ENCODE results near the gene ASRGL1.
A peak's percentile ranks its signal among the peaks of the same experiment; 100 is the strongest.

Gene ASRGL1

DNA sequence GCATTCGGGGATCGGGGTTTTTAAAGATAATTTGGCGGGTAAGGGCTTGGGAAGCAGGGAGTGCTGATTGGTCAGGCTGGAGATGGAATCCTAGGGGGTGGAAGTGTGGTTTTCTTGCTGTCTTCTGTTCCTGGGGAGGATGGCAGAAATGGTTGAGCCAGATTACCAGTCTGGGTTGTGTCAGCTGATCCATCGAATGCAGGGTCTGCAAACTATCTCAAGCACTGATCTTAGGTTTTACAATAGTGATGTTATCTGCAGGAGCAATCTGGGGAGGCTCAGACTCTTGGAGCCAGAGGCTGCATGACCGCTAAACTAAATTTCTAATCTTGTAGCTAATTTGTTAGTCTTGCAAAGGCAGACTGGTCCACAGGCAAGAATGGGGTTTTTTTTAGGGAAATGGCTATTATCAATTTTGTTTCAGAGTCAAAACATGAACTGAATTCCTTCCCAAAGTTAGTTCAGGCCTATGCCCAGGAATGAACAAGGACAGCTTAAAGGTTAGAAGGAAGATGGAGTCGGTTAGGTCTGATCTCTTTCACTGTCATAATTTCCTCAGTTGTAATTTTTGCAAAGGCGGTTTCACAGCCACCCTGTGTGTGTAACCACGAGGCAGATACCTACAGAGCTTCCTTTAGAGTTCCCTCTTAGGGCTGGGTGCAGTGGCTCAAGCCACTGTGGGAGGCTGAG lies 91.8 kb downstream of the ASRGL1 start:
- no CpG with 5 or more reads among the region's 8 CpGs for WGBS (ENCODE audit: extremely low coverage, insufficient coverage, insufficient read length)
- peak overlapping the region; percentile 88 for H3K14ac ChIP-seq (ENCODE audit: low read length)
- peak overlapping the region; percentile 97 for H4K91ac ChIP-seq (ENCODE audit: low read depth, low read length)
- H3K27ac ChIP-seq (ENCODE audit: low read depth, low read length), result peak overlapping the region; percentile 98
- no peak for DNase-seq
- peaks cover 23 to 26% of the 10 kb centered on the region in 2 experiments for H3K4me1 ChIP-seq (ENCODE audit: control insufficient read depth in 1 of 2, insufficient read depth in 2 of 2, low read length in 2 of 2)
- no peak overlapping the region for H3K9ac ChIP-seq (ENCODE audit: low read length)
- peak overlapping the region; percentile 36 for H3K4me2 ChIP-seq (ENCODE audit: low read length)
- H4K12ac ChIP-seq (ENCODE audit: low read depth, low read length), result no peak overlapping the region
- H2BK5ac ChIP-seq (ENCODE audit: low read depth, low read length, poor library complexity), result peak overlapping the region; percentile 98
- peak overlapping the region; percentile 98 for H2AK5ac ChIP-seq (ENCODE audit: low read length)
- H3K27me3 ChIP-seq (ENCODE audit: insufficient read depth, low read length), result no peaks in the 10 kb centered on the region
- H3K79me1 ChIP-seq (ENCODE audit: low read length), result peaks cover 48% of the 10 kb centered on the region
- H3K18ac ChIP-seq (ENCODE audit: low read length), result peak overlapping the region; percentile 91
- H3K4ac ChIP-seq (ENCODE audit: low read depth, low read length), result peak overlapping the region; percentile 87
- peak overlapping the region; percentile 97 for H2BK120ac ChIP-seq (ENCODE audit: insufficient read depth, low read length, poor library complexity)
- H3K36me3 ChIP-seq (ENCODE audit: control insufficient read depth in 1 of 2, insufficient read depth in 2 of 2, low read length in 2 of 2), result no peaks in the 10 kb centered on the region
- peak overlapping the region; percentile 99 for H2BK12ac ChIP-seq (ENCODE audit: low read length)
- peaks cover 3% of the 10 kb centered on the region for H3K79me2 ChIP-seq (ENCODE audit: control insufficient read depth, insufficient read depth, low read length, poor library complexity)
- no peak overlapping the region for H3K4me3 ChIP-seq (ENCODE audit: low read depth, low read length)
- peak overlapping the region; percentile 54 for H2AFZ ChIP-seq (ENCODE audit: insufficient read depth, low read length, poor library complexity)
- H4K8ac ChIP-seq (ENCODE audit: low read depth, low read length), result peak overlapping the region; percentile 73
- H3K9me3 ChIP-seq (ENCODE audit: insufficient read depth, low read depth, low read length), result no peaks in the 10 kb centered on the region
- H3K23ac ChIP-seq (ENCODE audit: low read length), result no peak overlapping the region

- Histone ChIP-seq H3K9me3 (ENCODE audit: insufficient read depth, low read depth, low read length) (no peaks in the 10 kb centered on the region), H3K79me2 (ENCODE audit: control insufficient read depth, insufficient read depth, low read length, poor library complexity) (peaks cover 3% of the 10 kb centered on the region), H4K91ac (ENCODE audit: low read depth, low read length) (peak overlapping the region; percentile 88), H3K27me3 (ENCODE audit: insufficient read depth, low read length) (no peaks in the 10 kb centered on the region), H2AFZ (ENCODE audit: insufficient read depth, low read length, poor library complexity) (no peak overlapping the region), H3K4ac (ENCODE audit: low read depth, low read length) (no peak overlapping the region), H4K8ac (ENCODE audit: low read depth, low read length) (no peak overlapping the region), H3K4me2 (ENCODE audit: low read length) (no peak overlapping the region), H3K23ac (ENCODE audit: low read length) (no peak overlapping the region), H2AK5ac (ENCODE audit: low read length) (peak overlapping the region; percentile 88), H3K27ac (ENCODE audit: low read depth, low read length) (no peak overlapping the region), H2BK120ac (ENCODE audit: insufficient read depth, low read length, poor library complexity) (peak overlapping the region; percentile 97), H2BK12ac (ENCODE audit: low read length) (peak overlapping the region; percentile 92), H3K9ac (ENCODE audit: low read length) (no peak overlapping the region), H2BK5ac (ENCODE audit: low read depth, low read length, poor library complexity) (no peak overlapping the region), H3K4me1 (ENCODE audit: control insufficient read depth in 1 of 2, insufficient read depth in 2 of 2, low read length in 2 of 2) (peaks cover 21 to 23% of the 10 kb centered on the region in 2 experiments), H3K4me3 (ENCODE audit: low read depth, low read length) (no peak overlapping the region), H4K12ac (ENCODE audit: low read depth, low read length) (no peak overlapping the region), H3K79me1 (ENCODE audit: low read length) (peaks cover 43% of the 10 kb centered on the region), H3K14ac (ENCODE audit: low read length) (peak overlapping the region; percentile 30), H3K36me3 (ENCODE audit: control insufficient read depth in 1 of 2, insufficient read depth in 2 of 2, low read length in 2 of 2) (no peaks in the 10 kb centered on the region), H3K18ac (ENCODE audit: low read length) (peak overlapping the region; percentile 39)
- no peak for DNase-seq
- WGBS (ENCODE audit: extremely low coverage, insufficient coverage, insufficient read length), result no CpG with 5 or more reads among the region's 3 CpGs
Observed at GRCh38 chr11:62430425-62430824, 93.2 kb downstream of the ASRGL1 start.

DNA sequence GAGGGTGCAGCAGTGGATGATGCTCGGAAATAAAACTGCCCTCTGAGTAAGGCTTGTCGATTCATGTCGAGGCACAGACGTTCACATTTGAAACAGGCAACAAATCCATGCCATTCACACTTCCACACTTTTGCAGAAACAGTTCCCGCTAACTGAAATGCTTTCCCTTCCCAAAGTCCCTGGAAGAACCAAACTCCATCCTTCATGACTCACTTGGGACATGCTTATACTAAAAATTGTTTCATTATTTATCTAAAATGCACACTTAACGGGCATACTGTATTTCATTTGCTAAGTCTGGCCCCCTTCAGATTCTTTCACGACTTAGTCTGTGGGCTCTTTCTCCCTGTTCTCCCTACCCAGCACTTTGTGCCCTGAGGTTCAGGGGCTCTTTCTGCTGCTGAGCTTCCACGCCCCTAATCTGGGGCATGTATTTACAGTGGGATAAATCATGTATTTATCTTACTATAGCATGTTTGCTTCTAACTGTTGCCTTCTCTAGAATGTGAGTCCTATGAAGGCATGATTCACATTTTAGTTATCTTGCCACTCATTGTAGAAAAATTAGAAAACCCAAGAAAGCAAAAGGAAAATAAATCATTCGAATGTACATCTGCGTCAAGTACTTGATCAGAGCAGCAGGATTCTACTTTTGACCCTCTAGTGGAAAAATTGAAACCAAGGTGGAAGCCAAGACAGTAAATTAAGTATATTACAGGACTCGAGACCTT lies 94.1 kb downstream of the ASRGL1 start:
- Histone ChIP-seq H3K27me3 (ENCODE audit: insufficient read depth, low read length) (no peaks in the 10 kb centered on the region), H4K91ac (ENCODE audit: low read depth, low read length) (peak overlapping the region; percentile 88), H3K9me3 (ENCODE audit: insufficient read depth, low read depth, low read length) (no peaks in the 10 kb centered on the region), H2BK5ac (ENCODE audit: low read depth, low read length, poor library complexity) (no peak overlapping the region), H3K18ac (ENCODE audit: low read length) (peak overlapping the region; percentile 4), H3K4ac (ENCODE audit: low read depth, low read length) (peak overlapping the region; percentile 10), H2AK5ac (ENCODE audit: low read length) (peak overlapping the region; percentile 33), H3K23ac (ENCODE audit: low read length) (no peak overlapping the region), H2AFZ (ENCODE audit: insufficient read depth, low read length, poor library complexity) (no peak overlapping the region), H2BK12ac (ENCODE audit: low read length) (peak overlapping the region; percentile 92), H3K27ac (ENCODE audit: low read depth, low read length) (no peak overlapping the region), H4K12ac (ENCODE audit: low read depth, low read length) (no peak overlapping the region), H3K9ac (ENCODE audit: low read length) (no peak overlapping the region), H3K36me3 (ENCODE audit: control insufficient read depth in 1 of 2, insufficient read depth in 2 of 2, low read length in 2 of 2) (no peaks in the 10 kb centered on the region), H4K8ac (ENCODE audit: low read depth, low read length) (peak overlapping the region; percentile 17), H2BK120ac (ENCODE audit: insufficient read depth, low read length, poor library complexity) (peak overlapping the region; percentile 20), H3K4me3 (ENCODE audit: low read depth, low read length) (no peak overlapping the region), H3K79me1 (ENCODE audit: low read length) (peaks cover 35% of the 10 kb centered on the region), H3K79me2 (ENCODE audit: control insufficient read depth, insufficient read depth, low read length, poor library complexity) (peaks cover 3% of the 10 kb centered on the region), H3K4me1 (ENCODE audit: control insufficient read depth in 1 of 2, insufficient read depth in 2 of 2, low read length in 2 of 2) (peaks cover 17 to 18% of the 10 kb centered on the region in 2 experiments), H3K14ac (ENCODE audit: low read length) (peak overlapping the region; percentile 36), H3K4me2 (ENCODE audit: low read length) (no peak overlapping the region)
- no CpG with 5 or more reads among the region's 11 CpGs for WGBS (ENCODE audit: extremely low coverage, insufficient coverage, insufficient read length)
- DNase-seq, result peak in 1 of 2 donors; percentile 20

GRCh38 chr11:62432695-62433094 lies 95.4 kb downstream of the ASRGL1 start:
- no peak overlapping the region for H3K4me3 ChIP-seq (ENCODE audit: low read depth, low read length)
- no peak overlapping the region for H2BK120ac ChIP-seq (ENCODE audit: insufficient read depth, low read length, poor library complexity)
- no peaks in the 10 kb centered on the region for H3K36me3 ChIP-seq (ENCODE audit: control insufficient read depth in 1 of 2, insufficient read depth in 2 of 2, low read length in 2 of 2)
- H3K79me2 ChIP-seq (ENCODE audit: control insufficient read depth, insufficient read depth, low read length, poor library complexity), result peaks cover 3% of the 10 kb centered on the region
- DNase-seq, result no peak
- H3K4me1 ChIP-seq (ENCODE audit: control insufficient read depth in 1 of 2, insufficient read depth in 2 of 2, low read length in 2 of 2), result peaks cover 10 to 12% of the 10 kb centered on the region in 2 experiments
- no peak overlapping the region for H4K12ac ChIP-seq (ENCODE audit: low read depth, low read length)
- no peaks in the 10 kb centered on the region for H3K9me3 ChIP-seq (ENCODE audit: insufficient read depth, low read depth, low read length)
- H3K23ac ChIP-seq (ENCODE audit: low read length), result no peak overlapping the region
- no peak overlapping the region for H3K9ac ChIP-seq (ENCODE audit: low read length)
- no peak overlapping the region for H3K18ac ChIP-seq (ENCODE audit: low read length)
- H4K91ac ChIP-seq (ENCODE audit: low read depth, low read length), result no peak overlapping the region
- H3K27me3 ChIP-seq (ENCODE audit: insufficient read depth, low read length), result no peaks in the 10 kb centered on the region
- H4K8ac ChIP-seq (ENCODE audit: low read depth, low read length), result no peak overlapping the region
- H3K79me1 ChIP-seq (ENCODE audit: low read length), result peaks cover 27% of the 10 kb centered on the region
- no CpG with 5 or more reads among the region's 9 CpGs for WGBS (ENCODE audit: extremely low coverage, insufficient coverage, insufficient read length)
- no peak overlapping the region for H3K4me2 ChIP-seq (ENCODE audit: low read length)
- no peak overlapping the region for H3K27ac ChIP-seq (ENCODE audit: low read depth, low read length)
- no peak overlapping the region for H3K14ac ChIP-seq (ENCODE audit: low read length)
- no peak overlapping the region for H2AFZ ChIP-seq (ENCODE audit: insufficient read depth, low read length, poor library complexity)
- no peak overlapping the region for H3K4ac ChIP-seq (ENCODE audit: low read depth, low read length)
- H2AK5ac ChIP-seq (ENCODE audit: low read length), result no peak overlapping the region
- no peak overlapping the region for H2BK5ac ChIP-seq (ENCODE audit: low read depth, low read length, poor library complexity)
- H2BK12ac ChIP-seq (ENCODE audit: low read length), result no peak overlapping the region

Data from trophoblast cell (in vitro differentiated cells and primary cell).